NB4 (cell line): ENCODE measurements around the gene NECTIN4.

ENCODE experiments used
- DNase-seq: peaks from one replicate; pipeline ENCODE4 v3.0.0; 2010; ENCODE audit warnings: low read depth
- H3K4me3 ChIP-seq: one replicate; pipeline ENCODE4 v1.5.1; 2011; ENCODE audit warnings: mild to moderate bottlenecking, low read depth, low read length, moderate library complexity
- MYC ChIP-seq: IDR thresholded peaks from 2 replicates; pipeline ENCODE4 v1.6.1; 2011; ENCODE audit warnings: low read depth, low read length
- POLR2A ChIP-seq: IDR thresholded peaks from 2 replicates; pipeline ENCODE4 v1.6.1; 2011; ENCODE audit warnings: mild to moderate bottlenecking; ENCODE audit not compliant: insufficient read length; ENCODE audit errors: extremely low read depth
- TF ChIP-seq, protein P1 (sequence below): IDR thresholded peaks from 2 replicates; pipeline ENCODE4 v1.6.1; 2011; ENCODE audit warnings: low read depth, low read length
- TF ChIP-seq, protein P2 (sequence below): IDR thresholded peaks from one replicate; pipeline ENCODE4 v1.5.1; 2012; ENCODE audit warnings: low read depth, low read length

NECTIN4 gene

DNA sequence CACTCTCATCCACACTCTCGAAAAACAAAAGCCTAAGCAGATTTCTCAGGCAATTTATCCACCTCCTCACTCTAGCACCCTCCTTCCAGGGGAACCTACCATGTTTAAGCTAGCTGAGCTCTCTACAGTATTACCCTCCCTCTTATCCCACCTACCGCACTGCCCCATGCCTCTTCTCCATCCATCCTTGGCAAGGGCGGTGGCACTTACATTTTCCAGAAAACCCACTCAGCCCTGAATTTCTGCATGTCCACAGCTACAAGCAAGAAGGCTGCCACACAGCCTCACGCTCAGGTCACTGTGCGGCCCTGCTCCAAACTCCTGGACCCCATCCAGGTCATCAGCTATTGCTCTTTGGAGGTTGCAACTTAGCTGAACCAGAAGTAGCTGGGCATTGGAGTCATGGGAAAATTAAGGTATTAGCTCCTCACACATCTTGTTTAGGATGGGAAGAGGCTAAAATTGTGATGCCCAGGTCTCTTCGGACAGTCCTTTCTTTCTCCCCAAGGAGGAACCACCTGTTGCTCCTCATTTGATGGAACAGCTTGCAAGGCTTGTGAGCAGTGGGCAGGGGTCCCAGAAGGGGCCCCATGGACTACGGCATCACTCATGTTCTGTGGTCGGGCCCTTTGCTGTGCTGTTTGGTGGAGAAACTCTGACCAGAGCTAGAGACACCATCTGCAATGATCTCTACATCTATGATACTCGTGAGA lies 9.9 kb upstream of the NECTIN4 start:
- TF ChIP-seq POLR2A, result no peak
- TF ChIP-seq, protein P1, sequence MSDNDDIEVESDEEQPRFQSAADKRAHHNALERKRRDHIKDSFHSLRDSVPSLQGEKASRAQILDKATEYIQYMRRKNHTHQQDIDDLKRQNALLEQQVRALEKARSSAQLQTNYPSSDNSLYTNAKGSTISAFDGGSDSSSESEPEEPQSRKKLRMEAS, result no peak
- TF ChIP-seq, protein P2, sequence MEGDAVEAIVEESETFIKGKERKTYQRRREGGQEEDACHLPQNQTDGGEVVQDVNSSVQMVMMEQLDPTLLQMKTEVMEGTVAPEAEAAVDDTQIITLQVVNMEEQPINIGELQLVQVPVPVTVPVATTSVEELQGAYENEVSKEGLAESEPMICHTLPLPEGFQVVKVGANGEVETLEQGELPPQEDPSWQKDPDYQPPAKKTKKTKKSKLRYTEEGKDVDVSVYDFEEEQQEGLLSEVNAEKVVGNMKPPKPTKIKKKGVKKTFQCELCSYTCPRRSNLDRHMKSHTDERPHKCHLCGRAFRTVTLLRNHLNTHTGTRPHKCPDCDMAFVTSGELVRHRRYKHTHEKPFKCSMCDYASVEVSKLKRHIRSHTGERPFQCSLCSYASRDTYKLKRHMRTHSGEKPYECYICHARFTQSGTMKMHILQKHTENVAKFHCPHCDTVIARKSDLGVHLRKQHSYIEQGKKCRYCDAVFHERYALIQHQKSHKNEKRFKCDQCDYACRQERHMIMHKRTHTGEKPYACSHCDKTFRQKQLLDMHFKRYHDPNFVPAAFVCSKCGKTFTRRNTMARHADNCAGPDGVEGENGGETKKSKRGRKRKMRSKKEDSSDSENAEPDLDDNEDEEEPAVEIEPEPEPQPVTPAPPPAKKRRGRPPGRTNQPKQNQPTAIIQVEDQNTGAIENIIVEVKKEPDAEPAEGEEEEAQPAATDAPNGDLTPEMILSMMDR, result no peak
- no peak for TF ChIP-seq MYC
- DNase-seq, result no peak
- H3K4me3 ChIP-seq, result no peak overlapping the region

DNA sequence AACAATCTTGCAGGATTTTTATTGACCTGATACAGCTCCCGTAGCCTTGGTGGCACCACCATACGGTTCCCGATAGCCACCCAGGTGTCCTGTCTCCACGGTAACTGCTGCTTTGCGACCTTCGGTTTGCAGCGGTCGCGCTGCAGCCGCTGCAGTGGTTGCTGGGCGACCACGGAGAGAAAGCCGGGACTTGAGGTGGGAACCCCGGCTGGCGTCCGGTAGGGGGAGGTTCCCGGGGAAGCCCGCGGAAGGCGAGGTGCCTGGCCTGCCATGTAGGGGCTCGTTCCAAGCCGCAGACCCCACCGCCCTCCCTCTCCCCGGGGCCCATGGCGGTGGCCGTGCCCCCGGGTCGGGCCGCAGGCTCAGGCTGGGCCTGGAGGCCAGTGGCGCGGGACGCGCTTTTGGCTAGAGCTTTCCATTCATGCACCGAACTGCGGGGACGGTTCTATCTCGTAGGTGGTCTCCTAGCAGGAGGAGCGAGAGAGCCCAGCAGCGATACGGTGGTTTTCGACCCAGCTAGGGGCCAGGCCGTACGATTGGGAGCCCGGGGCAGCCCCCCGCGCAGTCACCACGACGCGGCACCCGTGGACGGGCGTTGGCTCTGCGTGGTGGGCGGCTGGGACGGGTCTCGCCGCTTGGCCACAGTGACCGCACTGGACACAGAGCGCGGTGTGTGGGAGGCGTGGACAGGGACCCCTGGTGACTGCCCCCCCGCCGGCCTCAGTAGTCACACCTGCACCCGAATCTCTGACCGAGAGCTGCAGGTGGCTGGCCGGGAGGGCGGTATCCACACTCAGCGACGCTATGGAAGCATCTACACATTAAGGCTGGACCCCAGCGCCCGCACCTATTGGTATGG lies 9.1 kb upstream of the NECTIN4 start, which contains the start of gene KLHDC9:
Gene KLHDC9, plus strand, starts transcription at position 152 of the 859 bp plus-strand sequence. Its CDS starts 175 bp downstream, at position 327.
- TF ChIP-seq POLR2A, result no peak
- no peak for TF ChIP-seq MYC
- TF ChIP-seq, protein P1, result no peak
- TF ChIP-seq, protein P2, result no peak
- H3K4me3 ChIP-seq, result no peak within 1 kb of the TSS

DNA sequence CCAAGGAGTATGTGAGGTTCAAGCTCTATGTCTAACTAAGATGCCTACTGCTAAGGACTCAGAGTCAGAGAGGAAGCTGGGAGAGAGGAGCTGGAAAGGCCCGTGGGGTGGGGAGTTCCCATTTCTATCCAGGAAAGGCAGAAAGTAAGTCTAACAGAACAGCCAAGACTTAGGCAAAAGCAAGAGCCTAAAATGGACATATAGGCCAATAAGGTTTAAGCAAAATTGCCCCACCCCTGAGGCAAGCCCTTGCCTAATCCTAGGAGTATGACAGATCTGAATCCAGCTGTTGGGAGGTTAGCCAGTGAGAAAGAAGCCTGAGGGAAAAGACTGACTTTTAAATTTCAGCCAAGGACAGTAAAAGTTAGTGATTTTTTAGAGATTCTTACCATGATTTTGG lies 7.2 kb upstream of the NECTIN4 start:
- no peak overlapping the region for H3K4me3 ChIP-seq
- TF ChIP-seq, protein P2, result no peak
- TF ChIP-seq POLR2A, result no peak
- TF ChIP-seq, protein P1, result no peak
- no peak for TF ChIP-seq MYC
- DNase-seq, result no peak

More for the DNA sequence above, 9.1 kb upstream of the NECTIN4 start, which contains the start of gene KLHDC9:
- DNase-seq, result no peak

DNA sequence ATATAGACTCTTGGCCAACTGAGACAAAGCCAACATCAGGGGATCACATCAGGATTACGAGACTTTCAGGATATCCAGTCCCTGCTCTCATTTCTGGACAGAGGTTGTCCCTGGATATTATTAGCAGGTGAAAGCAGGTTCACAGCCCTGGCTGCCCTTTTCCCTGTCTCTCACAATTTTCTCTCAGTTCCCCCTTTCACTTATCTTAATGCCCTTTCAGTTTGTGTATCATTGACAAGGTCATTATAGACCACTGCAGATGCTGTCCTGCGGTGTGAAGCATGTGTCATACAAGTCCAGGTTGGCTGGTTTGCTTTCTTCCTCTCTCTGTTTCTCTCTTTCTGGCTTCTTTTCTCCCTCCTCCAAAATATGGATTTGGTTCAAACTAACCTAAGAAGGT lies 6.7 kb upstream of the NECTIN4 start:
- no peak overlapping the region for H3K4me3 ChIP-seq
- TF ChIP-seq, protein P1, result no peak
- TF ChIP-seq, protein P2, result no peak
- no peak for TF ChIP-seq MYC
- no peak for TF ChIP-seq POLR2A
- no peak for DNase-seq

DNA sequence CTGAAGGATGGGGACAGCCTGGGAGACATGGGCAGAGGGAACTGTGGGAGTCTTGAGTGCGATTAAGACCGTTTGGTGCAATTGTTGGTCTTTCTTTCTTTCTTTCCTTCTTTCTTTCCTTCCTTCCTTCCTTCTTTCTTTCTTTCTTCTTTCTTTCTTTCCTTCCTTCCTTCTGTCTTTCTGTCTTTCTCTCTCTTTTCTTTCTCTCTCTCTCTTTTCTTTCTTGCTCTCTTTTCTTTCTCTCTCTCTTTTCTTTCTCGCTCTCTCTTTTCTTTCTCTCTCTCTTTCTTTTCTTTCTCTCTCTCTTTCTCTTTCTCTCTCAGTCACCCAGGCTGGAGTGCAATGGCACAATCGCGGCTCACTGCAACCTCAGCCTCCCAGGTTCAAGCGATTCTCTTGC lies 5.9 kb upstream of the NECTIN4 start:
- H3K4me3 ChIP-seq, result no peak overlapping the region
- no peak for TF ChIP-seq POLR2A
- DNase-seq, result no peak

DNA sequence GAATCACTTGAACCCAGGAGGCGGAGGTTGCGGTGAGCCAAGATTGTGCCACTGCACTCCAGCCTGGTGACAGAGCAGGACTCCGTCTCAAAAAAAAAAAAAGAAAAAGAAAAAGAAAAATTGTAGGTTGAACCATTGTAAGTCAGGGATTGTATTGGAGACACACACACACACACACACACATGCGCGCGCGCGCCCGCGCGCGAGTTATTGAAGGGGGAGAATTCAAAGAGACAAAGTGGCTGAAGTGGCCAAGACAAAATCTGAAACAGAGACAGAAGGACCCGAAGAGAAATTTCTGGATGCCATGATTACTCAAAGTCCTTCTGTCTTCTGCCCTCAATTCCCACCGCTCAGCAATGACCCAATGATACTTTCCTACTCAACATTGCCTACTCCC lies 5.1 kb upstream of the NECTIN4 start:
- no peak for DNase-seq
- TF ChIP-seq, protein P2, result no peak
- TF ChIP-seq MYC, result no peak
- H3K4me3 ChIP-seq, result no peak overlapping the region
